ENCODE measurements around the gene KAZN.

GRCh38 chr1:14841456-14841855, 243.0 kb downstream of the KAZN start:
- TF ChIP-seq POLR2A (IDR thresholded peaks at IDR 0.05) (no peak), CTCF (IDR thresholded peaks at IDR 0.05) (no peak)
